GM18511 (cell line): ENCODE results near the gene KRTAP5-1.
"Not testable (repeated sequence)": the region's sequence is repeated elsewhere in the genome, so short reads cannot be mapped to it uniquely, and the experiment has no call there.

Experiments used
- ATAC-seq: cut with Tn5 transposase; IDR thresholded peaks from one replicate; pipeline ENCODE4 v1.9.1; 2021; ENCODE audit warnings: mild to moderate bottlenecking, moderate library complexity; ENCODE audit not compliant: unreplicated experiment

The KRTAP5-1 gene

DNA sequence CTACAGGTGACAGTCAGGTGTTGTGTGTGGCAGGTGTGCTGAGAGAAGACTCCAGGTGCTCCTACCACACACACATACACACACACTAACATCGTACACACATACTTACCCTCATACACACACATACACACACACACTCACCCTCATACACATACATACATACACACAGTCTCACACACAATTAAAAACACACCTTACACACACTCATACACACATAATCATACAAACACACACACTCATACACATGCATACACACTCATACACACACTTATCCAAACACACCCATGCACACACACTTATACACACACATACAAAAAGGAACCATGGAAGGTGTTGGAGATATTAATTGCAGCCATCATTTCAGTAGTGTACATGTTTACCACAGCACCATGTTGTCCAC, 18.5 kb upstream of the KRTAP5-1 start:
- ATAC-seq = no peak

DNA sequence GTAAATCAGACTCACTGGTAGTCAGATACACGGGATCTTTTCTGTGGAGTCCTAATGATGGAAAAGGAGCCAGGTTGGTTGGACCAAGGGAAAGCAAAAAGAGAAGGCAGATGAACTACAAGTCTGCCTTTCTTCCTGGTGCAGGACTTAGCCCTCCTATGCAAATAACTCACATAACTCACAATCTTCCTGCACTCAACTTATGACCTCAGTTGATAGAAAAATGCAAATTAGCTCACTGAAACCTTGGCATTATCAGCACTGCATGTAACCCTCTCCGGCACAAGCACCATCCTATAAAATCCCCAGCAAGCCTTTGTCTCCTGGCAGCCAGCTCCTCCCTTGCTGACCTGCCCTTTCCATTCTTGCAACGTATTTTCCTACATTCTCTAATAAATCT, 16.6 kb upstream of the KRTAP5-1 start:
- not testable (repeated sequence) for ATAC-seq

- ATAC-seq = no peak
Measured at GRCh38 chr11:1600626-1601025, 15.5 kb upstream of the KRTAP5-1 start.

GRCh38 chr11:1598816-1599215, 13.7 kb upstream of the KRTAP5-1 start:
- ATAC-seq = no peak

GRCh38 chr11:1598406-1598805, 13.3 kb upstream of the KRTAP5-1 start:
- not testable (repeated sequence) for ATAC-seq

DNA sequence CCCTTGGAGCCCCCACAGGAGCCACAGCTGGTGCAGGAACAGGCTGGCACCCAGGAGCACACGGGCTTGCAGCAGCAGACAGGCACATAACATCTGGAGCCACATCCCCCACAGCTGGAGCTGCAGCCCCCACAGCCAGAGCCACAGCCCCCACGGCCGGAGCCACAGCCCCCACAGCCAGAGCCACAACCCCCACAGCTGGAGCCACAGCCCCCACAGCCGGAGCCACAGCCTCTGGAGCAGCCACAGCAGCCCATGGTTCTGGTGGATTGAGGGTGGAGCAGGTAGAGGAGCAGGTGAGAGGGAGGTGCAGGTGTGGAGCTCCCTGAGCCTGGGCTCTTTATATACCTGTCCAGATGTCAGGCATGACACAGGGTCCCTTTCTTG, 12.9 kb upstream of the KRTAP5-1 start, which contains the start of gene KRTAP5-2:
KRTAP5-2 (minus strand) TSS at position 301 of the 387 bp plus-strand sequence; CDS start at position 257, 44 bp downstream.
- ATAC-seq = no peak

GRCh38 chr11:1597331-1597993, 12.4 kb upstream of the KRTAP5-1 start:
- no peak for ATAC-seq

- not testable (repeated sequence) for ATAC-seq
Measured at GRCh38 chr11:1596576-1597121, 11.6 kb upstream of the KRTAP5-1 start.

DNA sequence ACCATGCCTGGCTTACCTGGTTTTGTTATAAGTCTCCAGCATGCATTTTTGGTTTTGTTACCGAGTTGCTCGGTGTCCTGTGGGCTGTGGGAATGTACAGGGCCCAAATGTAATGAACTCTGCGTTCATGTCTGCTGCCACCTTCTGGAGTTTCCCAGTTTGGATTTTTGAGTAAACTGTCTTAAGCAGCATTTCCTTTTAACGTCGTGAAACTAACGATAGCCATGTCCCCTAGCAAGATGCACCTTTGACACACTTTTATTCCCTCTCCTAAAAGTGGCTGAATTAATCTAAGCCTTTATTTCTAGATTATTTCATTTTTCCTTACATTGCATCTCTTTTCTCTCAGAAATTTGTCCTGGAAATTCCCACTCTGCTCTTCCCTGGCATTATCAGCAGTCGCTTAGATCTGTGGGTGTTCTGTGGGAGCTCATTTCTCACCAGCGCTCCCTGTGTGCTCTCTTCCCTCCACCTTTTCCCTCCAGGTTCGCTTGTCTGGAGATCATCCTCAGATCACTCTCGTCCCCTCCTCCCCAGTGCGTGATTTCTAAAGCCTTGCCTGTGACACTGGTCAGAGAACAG, 11.0 kb upstream of the KRTAP5-1 start:
- not testable (repeated sequence) for ATAC-seq

DNA sequence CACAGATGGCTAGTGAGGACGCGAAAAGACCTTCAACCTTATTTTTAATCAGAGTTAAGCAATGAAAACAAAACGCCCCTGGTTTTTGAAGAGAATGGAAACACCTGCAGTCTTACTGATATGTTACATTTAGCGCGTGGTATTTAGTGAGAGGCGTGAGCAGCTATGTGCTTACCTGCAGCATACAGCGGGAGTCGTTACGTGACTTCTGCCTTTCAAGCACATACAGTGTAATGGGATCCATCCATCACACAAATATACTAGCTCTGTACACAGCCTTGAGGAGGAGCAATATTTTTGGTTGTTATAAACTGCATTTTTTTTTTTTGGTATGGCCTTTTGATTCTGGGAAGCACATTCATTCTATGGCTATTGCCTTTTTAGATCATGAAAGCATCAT, 7.5 kb upstream of the KRTAP5-1 start:
- ATAC-seq = no peak

DNA sequence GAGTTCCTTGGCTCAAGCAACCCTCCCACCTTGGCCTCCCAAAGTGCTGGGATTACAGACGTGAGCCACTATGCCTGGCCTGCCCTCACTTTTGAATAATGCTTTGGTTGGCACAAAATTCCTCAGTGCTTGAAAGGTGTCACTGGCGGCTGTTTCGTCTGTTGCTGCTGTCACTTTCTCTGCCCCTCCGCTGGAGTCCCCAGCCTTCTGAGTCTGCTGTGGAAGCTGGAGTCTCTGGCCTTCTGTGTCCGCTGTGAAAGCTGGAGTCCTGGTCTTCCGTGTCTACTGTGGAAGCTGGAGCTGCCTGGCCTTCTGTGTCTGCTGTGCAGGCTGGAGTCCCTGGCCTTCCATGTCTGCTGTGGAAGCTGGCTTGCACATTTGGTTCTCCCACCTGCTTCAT, 4.9 kb upstream of the KRTAP5-1 start:
- ATAC-seq = no peak

GRCh38 chr11:1589191-1589963, 4.3 kb upstream of the KRTAP5-1 start:
- ATAC-seq = not testable (repeated sequence)

GRCh38 chr11:1586699-1587098, 1.6 kb upstream of the KRTAP5-1 start:
- no peak for ATAC-seq

- not testable (repeated sequence) for ATAC-seq
Measured at GRCh38 chr11:1582909-1583308, 2.2 kb downstream of the KRTAP5-1 start.

- ATAC-seq = no peak
Measured at GRCh38 chr11:1581976-1582375, 3.1 kb downstream of the KRTAP5-1 start.

GRCh38 chr11:1576825-1577224, 8.3 kb downstream of the KRTAP5-1 start:
- ATAC-seq = no peak

DNA sequence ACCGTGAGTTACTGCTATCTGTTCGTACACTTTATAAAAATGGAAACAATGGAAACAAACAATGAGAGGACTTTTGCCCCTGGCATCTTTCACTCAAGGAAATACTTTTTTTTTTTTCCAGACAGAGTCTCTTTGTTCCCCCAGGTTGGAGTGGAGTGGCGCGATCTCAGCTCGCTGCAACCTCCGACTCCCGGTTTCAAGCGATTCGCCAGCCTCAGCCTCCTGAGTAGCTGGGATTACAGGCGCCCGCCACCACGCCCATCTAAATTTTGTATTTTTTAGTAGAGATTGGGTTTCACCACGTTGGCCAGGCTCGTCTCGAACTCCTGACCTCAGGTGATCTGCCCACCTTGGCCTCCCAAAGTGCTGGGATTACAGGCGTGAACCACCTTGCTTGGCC, 9.3 kb downstream of the KRTAP5-1 start:
- not testable (repeated sequence) for ATAC-seq

DNA sequence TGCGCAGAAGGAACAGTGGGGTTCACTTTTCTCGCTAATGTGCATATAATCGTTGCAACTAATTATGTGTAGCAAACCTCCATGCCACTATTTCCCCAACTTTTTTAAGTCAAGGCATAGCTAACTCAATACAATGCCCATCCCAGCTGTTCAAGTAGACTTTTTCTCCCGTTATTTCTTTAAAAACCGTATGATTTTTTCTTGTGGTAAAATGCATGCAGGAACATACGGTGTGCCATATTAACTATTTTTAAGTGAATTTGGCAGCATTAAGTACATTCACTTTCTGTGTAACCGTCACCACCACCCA, 10.2 kb downstream of the KRTAP5-1 start:
- no peak for ATAC-seq

DNA sequence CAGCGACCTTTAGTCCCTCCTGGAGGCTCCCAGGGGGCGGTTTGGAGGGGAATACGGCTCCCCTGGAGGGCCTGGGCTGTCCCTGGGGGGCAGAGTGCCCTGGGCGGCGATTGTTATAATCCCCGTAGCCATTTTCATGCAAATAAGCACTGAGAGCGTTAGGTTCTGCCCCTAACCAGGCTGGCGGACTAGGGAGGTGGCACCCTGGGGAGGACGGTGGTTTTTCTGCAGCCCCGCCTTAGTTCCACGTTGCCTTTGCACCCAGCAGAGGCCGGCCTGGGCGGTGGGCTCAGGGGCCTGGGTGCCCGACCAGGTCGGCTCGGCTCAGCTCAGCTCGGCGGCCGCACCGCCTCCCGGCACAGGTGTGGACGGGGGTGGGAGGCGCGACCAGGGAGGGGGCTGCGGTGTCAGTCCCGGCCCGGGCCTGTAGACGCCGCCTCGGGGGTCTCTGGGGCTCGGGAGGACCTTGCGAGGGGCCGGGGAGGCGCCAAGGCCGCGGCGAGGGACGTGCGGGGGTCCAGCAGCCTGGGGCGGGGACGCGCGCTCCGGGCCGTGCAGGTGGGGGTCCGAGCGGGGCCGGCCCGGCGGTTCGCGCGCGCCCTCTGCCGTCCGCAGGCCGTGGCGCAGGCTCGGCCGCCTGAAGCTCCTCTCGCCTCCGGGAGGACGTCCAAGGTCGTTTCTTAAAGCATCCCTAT, 10.7 kb downstream of the KRTAP5-1 start:
- ATAC-seq = no peak

- no peak for ATAC-seq
Measured at GRCh38 chr11:1573903-1574237, 11.2 kb downstream of the KRTAP5-1 start.
